Transverse colon (tissue), 4 donors: ENCODE data around the gene TANGO6. TPM values are rescaled to one million over a fixed set of nuclear protein-coding genes. Genes with fewer than 3 reads are reported as not detected.

Experiments
- DNase-seq: peaks from one replicate; pipeline ENCODE4 v3.0.0-alpha.2; 2019
- H3K27ac ChIP-seq, 4 donors: fragments of 200-600 bp; sonication (generic); 2 replicates each; pipeline ENCODE4 v1.5.1; 2016 to 2018; ENCODE audit warnings: inconsistent platforms in 4 of 4
- H3K27me3 ChIP-seq: fragments of 200-600 bp; sonication (generic); 2 replicates; pipeline ENCODE4 v1.5.1; 2017; ENCODE audit warnings: inconsistent platforms
- H3K36me3 ChIP-seq, 4 donors: fragments of 200-600 bp; sonication (generic); 2 replicates each; pipeline ENCODE4 v1.5.1; 2017 to 2019; ENCODE audit warnings: inconsistent platforms in 4 of 4
- H3K4me1 ChIP-seq, 4 donors: fragments of 200-600 bp; sonication (generic); 2 replicates each; pipeline ENCODE4 v1.5.1; 2017 to 2020; ENCODE audit warnings: inconsistent platforms in 4 of 4
- H3K4me3 ChIP-seq, 4 donors: fragments of 200-600 bp; sonication (generic); 1 replicate in 1 of 4; 2 replicates in 3 of 4; pipeline versions ENCODE4 v1.5.1 to v1.6.1; 2017 to 2019; ENCODE audit warnings: inconsistent platforms in 4 of 4
- H3K9me3 ChIP-seq, 2 donors: fragments of 200-600 bp; sonication (generic); 2 replicates each; pipeline ENCODE4 v1.5.1; 2017 to 2019; ENCODE audit warnings: inconsistent platforms in 2 of 2
- CTCF ChIP-seq, 5 experiments: fragments of 200-600 bp in 3 of 5; fragments of 450-650 bp in 2 of 5; sonication (generic) in 3 of 5; IDR thresholded peaks; 1 replicate in 2 of 5; 2 replicates in 3 of 5; pipeline ENCODE4 v1.5.1; 2016 to 2017; ENCODE audit warnings: antibody characterized with exemption in 5 of 5, inconsistent platforms in 3 of 5, mild to moderate bottlenecking in 2 of 5, moderate library complexity in 1 of 5
- EP300 ChIP-seq: sonication (generic); formaldehyde crosslinking; IDR thresholded peaks from one replicate; pipeline ENCODE4 v1.6.1; 2017; ENCODE audit warnings: antibody characterized with exemption, low read depth
- POLR2A ChIP-seq: fragments of 450-650 bp; IDR thresholded peaks from one replicate; pipeline ENCODE4 v1.6.1; 2016; ENCODE audit warnings: antibody characterized with exemption, mild to moderate bottlenecking, moderate library complexity
- POLR2AphosphoS5 ChIP-seq, 3 donors: sonication (generic); formaldehyde crosslinking; IDR thresholded peaks; one replicate each; pipeline ENCODE4 v1.6.1; 2016; ENCODE audit warnings: antibody characterized with exemption in 3 of 3
- WGBS, 2 donors: methylation state at CpG; one replicate each; pipeline ENCODE4 v1.1.5; 2018; ENCODE audit warnings: low coverage in 1 of 2; 5-methylcytosine and 5-hydroxymethylcytosine counted together
- in situ Hi-C, 4 donors: fragments of 200-750 bp; cut with MboI; loops; one replicate each; pipeline versions ENCODE4 v1.15.0 to v1.15.1; 2017; ENCODE audit warnings: low sequenced_read_pairs in 3 of 4, low pct_ligation_motif_present in 1 of 4, low pct_unique_long_range_greater_than_20kb in 1 of 4
- intact Hi-C: fragments of 100-400 bp; cut with DNase I; formaldehyde crosslinking; loops from one replicate; pipeline ENCODE4 v1.15.1; 2023; ENCODE audit warnings: low total_unique reads
- total RNA-seq, 4 donors: library from RNA; depleted of rRNA; stranded (reverse); fragments of >200 nt; gene quantifications; one replicate each; pipeline ENCODE4 v1.1.0, GENCODE V29; 2016

Gene TANGO6
- total RNA-seq, 4 donors from 2014 or later = 10.6 to 55.4 (median 22.8) TPM

- WGBS, 2 donors = 72 to 84% methylated on average over 4 of the region's 4 CpGs
- H3K4me1 ChIP-seq = peaks cover 0 to 7% (median 2%) of the 10 kb centered on the region in 4 donors
- no peaks in the 10 kb centered on the region for H3K36me3 ChIP-seq
- intact Hi-C loops (no loop called here), in situ Hi-C loops (loop anchor here in 2 of 4 donors (10.0 to 25.0 kb wide), 2 partner anchors 212 to 225 kb away; partner anchors contain the start of gene HAS3 (in 1 of the 2))
- H3K27ac ChIP-seq = no peak overlapping the region
- no peak for TF ChIP-seq POLR2A
- TF ChIP-seq CTCF (IDR thresholded peaks at IDR 0.05) = no peak
- no peak for TF ChIP-seq EP300
- TF ChIP-seq POLR2AphosphoS5 (IDR thresholded peaks at IDR 0.05) = no peak
- H3K4me3 ChIP-seq = no peak overlapping the region
- H3K9me3 ChIP-seq = no peaks in the 10 kb centered on the region
- no peak for DNase-seq
- no peaks in the 10 kb centered on the region for H3K27me3 ChIP-seq
These were observed 56.7 kb downstream of the TANGO6 start for GRCh38 chr16:68900009-68900408.

GRCh38 chr16:68902003-68902968 lies 59.0 kb downstream of the TANGO6 start:
- Histone ChIP-seq H3K9me3 (no peaks in the 10 kb centered on the region), H3K36me3 (no peaks in the 10 kb centered on the region), H3K4me1 (peaks cover 0 to 9% (median 3%) of the 10 kb centered on the region in 4 donors), H3K27ac (no peak overlapping the region), H3K4me3 (no peak overlapping the region), H3K27me3 (no peaks in the 10 kb centered on the region)
- intact Hi-C loops = no loop called here
- WGBS, 2 donors = 13 to 27% methylated on average over 1 to 5 of the region's 5 CpGs
- peak; percentile 50 for DNase-seq
- in situ Hi-C loops = loop anchor here in 2 of 4 donors (10.0 to 25.0 kb wide), 2 partner anchors 210 to 223 kb away; partner anchors contain the start of gene HAS3 (in 1 of the 2)
- TF ChIP-seq POLR2AphosphoS5 (IDR thresholded peaks at IDR 0.05) (no peak), CTCF (IDR thresholded peaks at IDR 0.05) (peak; percentile 54 to 79 (median 67))

- Histone ChIP-seq H3K36me3 (no peaks in the 10 kb centered on the region), H3K4me1 (peaks cover 0 to 15% (median 8%) of the 10 kb centered on the region in 4 donors), H3K9me3 (no peaks in the 10 kb centered on the region), H3K27me3 (no peaks in the 10 kb centered on the region), H3K4me3 (no peak overlapping the region), H3K27ac (no peak overlapping the region)
- intact Hi-C loops (no loop called here), in situ Hi-C loops (loop anchor here in 2 of 4 donors (10.0 to 25.0 kb wide), 2 partner anchors 209 to 222 kb away; partner anchors contain the start of gene HAS3 (in 1 of the 2))
- TF ChIP-seq EP300 (no peak), POLR2A (no peak), POLR2AphosphoS5 (IDR thresholded peaks at IDR 0.05) (no peak), CTCF (IDR thresholded peaks at IDR 0.05) (no peak)
- WGBS, 2 donors = 60 to 66% methylated on average over 2 of the region's 2 CpGs
- no peak for DNase-seq
These were observed 59.6 kb downstream of the TANGO6 start for GRCh38 chr16:68902969-68903345.

- intact Hi-C loops = no loop called here
These were observed 64.0 kb downstream of the TANGO6 start for GRCh38 chr16:68907297-68907696.

More at GRCh38 chr16:68907297-68907696, 64.0 kb downstream of the TANGO6 start:
- TF ChIP-seq POLR2AphosphoS5 (IDR thresholded peaks at IDR 0.05) (no peak), EP300 (no peak), POLR2A (no peak), CTCF (IDR thresholded peaks at IDR 0.05) (no peak)
- Histone ChIP-seq H3K27me3 (no peaks in the 10 kb centered on the region), H3K4me1 (peaks cover 0 to 28% (median 13%) of the 10 kb centered on the region in 4 donors), H3K4me3 (no peak overlapping the region), H3K27ac (peak overlapping the region in 3 of 4 donors; percentile 50 to 66 (median 58)), H3K36me3 (no peaks in the 10 kb centered on the region), H3K9me3 (no peaks in the 10 kb centered on the region)
- DNase-seq = no peak
- 53 to 74% methylated on average over 3 of the region's 3 CpGs for WGBS, 2 donors
- in situ Hi-C loops = loop anchor here in 2 of 4 donors (10.0 to 25.0 kb wide), 2 partner anchors 205 to 218 kb away; partner anchors contain the start of gene HAS3 (in 1 of the 2)
